ENCODE results near the gene AMD1. TPM values are rescaled to one million over a fixed set of nuclear protein-coding genes. Genes with fewer than 3 reads are reported as not detected.
"Not testable (repeated sequence)": the region's sequence is repeated elsewhere in the genome, so short reads cannot be mapped to it uniquely, and the experiment has no call there.

The AMD1 gene
- total RNA-seq, 6 experiments from 2014 or later: 11.5 to 49.4 (median 24.2) TPM

GRCh38 chr6:110895907-110896608 lies 21.5 kb downstream of the AMD1 start:
- no peak for TF ChIP-seq POLR2A (IDR thresholded peaks at IDR 0.05)
- TF ChIP-seq CTCF (IDR thresholded peaks at IDR 0.05): no peak
- Histone ChIP-seq H3K9me3 (no peaks in the 10 kb centered on the region), H3K27ac (no peak overlapping the region), H3K27me3 (no peaks in the 10 kb centered on the region), H3K4me3 (no peak overlapping the region), H3K36me3 (peaks cover 0 to 56% (median 20%) of the 10 kb centered on the region in 4 donors), H3K4me1 (peaks cover 0 to 10% (median 0%) of the 10 kb centered on the region in 4 donors)
- WGBS (ENCODE audit: insufficient coverage, low coverage, low lambda C conversion rate, missing lambda C conversion rate): 90% methylated on average over 4 of the region's 4 CpGs
- DNase-seq (no peak), ATAC-seq (no peak)
- intact Hi-C loops (cut with DNase I): no loop called here

GRCh38 chr6:110897433-110897832 lies 22.8 kb downstream of the AMD1 start:
- H3K36me3 ChIP-seq: peaks cover 0 to 42% (median 16%) of the 10 kb centered on the region in 4 donors
- H3K4me1 ChIP-seq: peaks cover 0 to 5% (median 0%) of the 10 kb centered on the region in 4 donors
- H3K4me3 ChIP-seq: no peak overlapping the region
- no peak for TF ChIP-seq CTCF (IDR thresholded peaks at IDR 0.05)
- no peaks in the 10 kb centered on the region for H3K9me3 ChIP-seq
- DNase-seq (no peak), ATAC-seq (no peak)
- H3K27ac ChIP-seq: no peak overlapping the region
- H3K27me3 ChIP-seq: no peaks in the 10 kb centered on the region
- intact Hi-C loops (cut with DNase I): no loop called here
- WGBS (ENCODE audit: insufficient coverage, low coverage, low lambda C conversion rate, missing lambda C conversion rate): 96% methylated on average over 7 of the region's 9 CpGs

GRCh38 chr6:110898111-110898510 lies 23.5 kb downstream of the AMD1 start:
- no peak overlapping the region for H3K4me3 ChIP-seq
- H3K27ac ChIP-seq: no peak overlapping the region
- H3K36me3 ChIP-seq: peaks cover 0 to 35% (median 12%) of the 10 kb centered on the region in 4 donors
- peaks cover 0 to 5% (median 0%) of the 10 kb centered on the region in 4 donors for H3K4me1 ChIP-seq
- intact Hi-C loops (cut with DNase I): no loop called here
- TF ChIP-seq CTCF (IDR thresholded peaks at IDR 0.05) (no peak), POLR2A (IDR thresholded peaks at IDR 0.05) (no peak)
- H3K9me3 ChIP-seq: no peaks in the 10 kb centered on the region
- 86% methylated on average over 2 of the region's 5 CpGs for WGBS (ENCODE audit: insufficient coverage, low coverage, low lambda C conversion rate, missing lambda C conversion rate)
- no peaks in the 10 kb centered on the region for H3K27me3 ChIP-seq
- no peak for ATAC-seq
- no peak for DNase-seq

- no peaks in the 10 kb centered on the region for H3K27me3 ChIP-seq
- intact Hi-C loops (cut with DNase I): no loop called here
- H3K9me3 ChIP-seq: peaks cover 0 to 6% (median 3%) of the 10 kb centered on the region in 4 donors
- H3K36me3 ChIP-seq: peaks cover 0 to 21% (median 4%) of the 10 kb centered on the region in 4 donors
- DNase-seq (no peak), ATAC-seq (no peak)
- WGBS (ENCODE audit: insufficient coverage, low coverage, low lambda C conversion rate, missing lambda C conversion rate): 90% methylated on average over 5 of the region's 5 CpGs
- no peaks in the 10 kb centered on the region for H3K4me1 ChIP-seq
- TF ChIP-seq POLR2A (IDR thresholded peaks at IDR 0.05) (no peak), CTCF (IDR thresholded peaks at IDR 0.05) (no peak)
- H3K4me3 ChIP-seq: no peak overlapping the region
- H3K27ac ChIP-seq: no peak overlapping the region
Observed at GRCh38 chr6:110900028-110900598, 25.5 kb downstream of the AMD1 start.

GRCh38 chr6:110901601-110902000 lies 27.0 kb downstream of the AMD1 start:
- H3K4me1 ChIP-seq; DNase-seq; H3K4me3 ChIP-seq; H3K27me3 ChIP-seq; H3K27ac ChIP-seq; ATAC-seq; H3K9me3 ChIP-seq; H3K36me3 ChIP-seq; intact Hi-C loops (cut with DNase I): not testable (repeated sequence)
- 80% methylated on average over 1 of the region's 8 CpGs for WGBS (ENCODE audit: insufficient coverage, low coverage, low lambda C conversion rate, missing lambda C conversion rate)

Data from right lobe of liver (tissue), 6 donors.